Neuronal stem cell (in vitro differentiated cells): ENCODE results near the gene BMP6.

Source experiments
- DNase-seq: peaks from one replicate; pipeline ENCODE4 v3.0.0-alpha.2; 2013; ENCODE audit warnings: low spot score
- H2AFZ ChIP-seq: one replicate; pipeline ENCODE4 v1.6.1; 2013; ENCODE audit warnings: mild to moderate bottlenecking, low read length, inconsistent platforms
- H2AK5ac ChIP-seq: 2 replicates; pipeline ENCODE4 v1.6.1; 2013; ENCODE audit warnings: low read depth, mild to moderate bottlenecking, inconsistent platforms, low read length, moderate library complexity, mixed read lengths
- H2BK120ac ChIP-seq: 2 replicates; pipeline ENCODE4 v1.6.1; 2013; ENCODE audit warnings: low read depth, mild to moderate bottlenecking, inconsistent platforms, low read length, moderate library complexity, mixed read lengths
- H2BK12ac ChIP-seq: one replicate; pipeline ENCODE4 v1.6.1; 2013; ENCODE audit warnings: low read length, inconsistent platforms
- H2BK15ac ChIP-seq: 2 replicates; pipeline ENCODE4 v1.6.1; 2013; ENCODE audit warnings: mild to moderate bottlenecking, low read length, inconsistent platforms, mixed read lengths
- H2BK5ac ChIP-seq: one replicate; pipeline ENCODE4 v1.6.1; 2013; ENCODE audit warnings: inconsistent platforms, mild to moderate bottlenecking, low read length, moderate library complexity
- H3K14ac ChIP-seq: one replicate; pipeline ENCODE4 v1.6.1; 2013; ENCODE audit warnings: low read length, inconsistent platforms
- H3K18ac ChIP-seq: 2 replicates; pipeline ENCODE4 v1.6.1; 2013; ENCODE audit warnings: low read length, inconsistent platforms
- H3K23ac ChIP-seq: 2 replicates; pipeline ENCODE4 v1.6.1; 2013; ENCODE audit warnings: low read depth, mild to moderate bottlenecking, mixed read lengths, low read length, inconsistent platforms; ENCODE audit not compliant: poor library complexity
- H3K27ac ChIP-seq: replicated peaks from 3 replicates; pipeline ENCODE4 v1.5.1; 2013; ENCODE audit warnings: low read length, inconsistent platforms
- H3K27me3 ChIP-seq, 3 experiments: 2 replicates each; pipeline ENCODE4 v1.6.1; 2013; ENCODE audit warnings: low read length in 3 of 3, mild to moderate bottlenecking in 2 of 3, inconsistent platforms in 1 of 3, low read depth in 1 of 3, mixed read lengths in 1 of 3, moderate library complexity in 1 of 3; ENCODE audit not compliant: control insufficient read depth in 3 of 3, insufficient read depth in 3 of 3
- H3K36me3 ChIP-seq, 2 donors: replicated peaks in 1 of 2; 2 replicates each; pipeline ENCODE4 v1.6.1; 2013; ENCODE audit warnings: low read length in 2 of 2; ENCODE audit not compliant: control insufficient read depth in 2 of 2, insufficient read depth in 2 of 2
- H3K4ac ChIP-seq: 2 replicates; pipeline ENCODE4 v1.6.1; 2013; ENCODE audit warnings: inconsistent platforms, mild to moderate bottlenecking, low read length, moderate library complexity
- H3K4me1 ChIP-seq, 2 donors: 1 replicate in 1 of 2; 2 replicates in 1 of 2; pipeline ENCODE4 v1.6.1; 2013; ENCODE audit warnings: low read length in 2 of 2, low read depth in 1 of 2; ENCODE audit not compliant: control insufficient read depth in 2 of 2, insufficient read depth in 1 of 2
- H3K4me2 ChIP-seq: one replicate; pipeline ENCODE4 v1.6.1; 2013; ENCODE audit warnings: mild to moderate bottlenecking, low read length, inconsistent platforms; ENCODE audit not compliant: insufficient read depth, poor library complexity, severe bottlenecking
- H3K4me3 ChIP-seq, 2 donors: 2 replicates each; pipeline ENCODE4 v1.5.1; 2013; ENCODE audit warnings: low read length in 2 of 2, mild to moderate bottlenecking in 2 of 2, inconsistent platforms in 1 of 2, moderate library complexity in 1 of 2
- H3K79me1 ChIP-seq: one replicate; pipeline ENCODE4 v1.6.1; 2013; ENCODE audit warnings: low read depth, mild to moderate bottlenecking, inconsistent platforms, low read length, moderate library complexity
- H3K9ac ChIP-seq: one replicate; pipeline ENCODE4 v1.6.1; 2013; ENCODE audit warnings: mild to moderate bottlenecking, low read depth, low read length, inconsistent platforms; ENCODE audit not compliant: poor library complexity
- H3K9me3 ChIP-seq, 2 donors: replicated peaks in 1 of 2; 2 replicates each; pipeline versions ENCODE3 to v1.6.1; 2013; ENCODE audit warnings: low read length in 2 of 2, mild to moderate bottlenecking in 2 of 2, inconsistent platforms in 1 of 2, low read depth in 1 of 2, mixed read lengths in 1 of 2, moderate library complexity in 1 of 2; ENCODE audit not compliant: control insufficient read depth in 2 of 2, insufficient read depth in 1 of 2
- H4K8ac ChIP-seq: one replicate; pipeline ENCODE4 v1.6.1; 2013; ENCODE audit warnings: low read depth, mild to moderate bottlenecking, inconsistent platforms, low read length, moderate library complexity
- H4K91ac ChIP-seq: one replicate; pipeline ENCODE4 v1.6.1; 2013; ENCODE audit warnings: low read length, low read depth, mild to moderate bottlenecking, inconsistent platforms; ENCODE audit not compliant: poor library complexity
- WGBS, 2 donors: extraction: QIAGEN DNeasy Blood & Tissue Kit; methylation state at CpG; one replicate each; pipeline ENCODE4 v1.1.7; 2013; ENCODE audit warnings: missing lambda C conversion rate in 2 of 2, mixed read lengths in 1 of 2; ENCODE audit not compliant: insufficient read length in 2 of 2, insufficient replicate concordance in 1 of 2; ENCODE audit errors: extremely low coverage in 2 of 2; 5-methylcytosine and 5-hydroxymethylcytosine counted together

BMP6 gene

DNA sequence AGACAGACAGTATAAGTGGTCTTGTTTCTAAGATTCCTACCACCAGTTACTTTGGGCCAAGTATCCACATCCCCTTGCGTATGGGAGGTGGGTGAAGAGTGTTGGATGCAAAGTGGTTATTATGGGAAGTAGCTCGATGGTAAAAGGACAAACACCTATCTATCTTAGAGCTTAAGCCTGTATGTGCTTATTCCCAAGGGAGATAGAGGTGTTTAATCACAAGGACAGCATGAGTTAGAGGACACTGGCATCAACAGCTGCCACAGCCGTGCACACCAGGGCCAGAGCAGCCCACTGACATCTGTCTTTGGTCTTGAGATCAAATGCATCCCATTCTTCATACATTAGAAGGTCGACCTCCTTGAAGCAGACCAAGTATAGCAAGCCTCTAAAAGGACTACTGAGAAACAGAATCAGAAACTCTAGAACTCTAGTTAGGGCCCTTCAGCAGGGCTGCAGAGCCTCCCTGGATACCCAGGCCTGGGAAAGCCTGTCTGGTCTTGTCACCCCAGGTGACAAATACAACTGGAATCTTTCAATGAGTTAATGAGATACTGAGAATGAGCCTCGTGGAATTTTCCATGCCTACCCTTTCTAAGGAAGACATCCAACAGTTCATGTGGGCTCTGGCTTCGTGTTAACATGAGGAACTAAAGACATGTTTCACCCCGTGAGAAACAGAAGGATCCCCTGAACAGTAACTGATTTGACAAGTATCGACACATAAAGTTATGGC lies 156.0 kb downstream of the BMP6 start:
- Histone ChIP-seq H3K4me2 (no peak overlapping the region), H4K91ac (no peak overlapping the region), H3K79me1 (no peaks in the 10 kb centered on the region), H2AFZ (no peak overlapping the region), H3K14ac (no peak overlapping the region), H3K27me3 (no peaks in the 10 kb centered on the region), H2BK15ac (no peak overlapping the region), H2AK5ac (no peak overlapping the region), H3K27ac (no peak overlapping the region), H3K9ac (no peak overlapping the region), H3K9me3 (no peaks in the 10 kb centered on the region), H3K23ac (no peak overlapping the region), H3K36me3 (peaks cover 42 to 68% of the 10 kb centered on the region in 2 donors), H4K8ac (no peak overlapping the region), H3K4ac (no peak overlapping the region), H2BK5ac (no peak overlapping the region), H2BK12ac (no peak overlapping the region), H3K18ac (no peak overlapping the region), H3K4me1 (no peaks in the 10 kb centered on the region), H3K4me3 (no peak overlapping the region), H2BK120ac (no peak overlapping the region)
- WGBS, 2 donors = no CpG with 5 or more reads among the region's 8 CpGs
- DNase-seq = no peak

DNA sequence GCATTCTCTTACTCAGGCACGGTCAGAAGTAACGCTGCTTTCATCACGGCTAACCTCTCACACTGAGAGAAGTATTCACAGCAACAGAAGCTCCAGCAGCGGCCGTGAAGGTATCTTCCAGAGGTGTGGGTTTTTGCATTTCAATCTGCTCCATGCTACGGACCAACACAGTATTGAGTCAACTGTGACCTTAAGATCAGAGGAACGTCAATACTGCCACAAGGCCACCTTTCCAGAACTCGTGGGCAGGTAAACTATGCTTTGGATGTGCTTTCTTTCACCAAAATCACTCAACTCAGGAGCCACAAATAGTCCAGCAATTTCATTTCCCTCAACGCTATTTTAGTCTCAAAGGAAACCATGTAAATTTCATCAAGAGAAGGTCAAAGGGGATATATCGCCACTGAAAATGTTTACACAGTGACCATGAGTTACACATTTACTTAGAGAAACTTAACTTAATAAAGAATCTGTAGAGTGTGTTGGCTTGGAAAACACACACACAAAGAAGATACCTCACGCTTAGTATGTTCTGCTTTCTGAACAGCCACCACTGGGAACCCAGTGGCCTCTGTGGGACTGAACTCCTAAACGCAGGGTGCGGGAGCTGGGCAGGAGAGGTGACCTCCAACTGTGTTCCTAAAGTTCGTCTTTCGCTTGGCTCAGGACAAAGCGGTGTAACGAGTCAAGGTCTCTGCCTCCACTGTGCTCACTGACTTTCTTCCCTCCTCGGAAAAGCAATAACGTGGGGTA lies 156.8 kb downstream of the BMP6 start:
- Histone ChIP-seq H3K27ac (no peak overlapping the region), H3K36me3 (peaks cover 47 to 75% of the 10 kb centered on the region in 2 donors), H3K4me1 (no peaks in the 10 kb centered on the region), H2BK12ac (no peak overlapping the region), H2BK5ac (no peak overlapping the region), H4K8ac (no peak overlapping the region), H3K79me1 (no peaks in the 10 kb centered on the region), H3K4me3 (no peak overlapping the region), H3K9ac (no peak overlapping the region), H3K14ac (no peak overlapping the region), H2BK120ac (no peak overlapping the region), H3K18ac (no peak overlapping the region), H3K4ac (no peak overlapping the region), H3K9me3 (no peaks in the 10 kb centered on the region), H2AFZ (no peak overlapping the region), H4K91ac (no peak overlapping the region), H2BK15ac (no peak overlapping the region), H3K23ac (no peak overlapping the region), H2AK5ac (no peak overlapping the region), H3K4me2 (no peak overlapping the region), H3K27me3 (no peaks in the 10 kb centered on the region)
- DNase-seq = no peak
- WGBS, 2 donors = no CpG with 5 or more reads among the region's 19 CpGs

DNA sequence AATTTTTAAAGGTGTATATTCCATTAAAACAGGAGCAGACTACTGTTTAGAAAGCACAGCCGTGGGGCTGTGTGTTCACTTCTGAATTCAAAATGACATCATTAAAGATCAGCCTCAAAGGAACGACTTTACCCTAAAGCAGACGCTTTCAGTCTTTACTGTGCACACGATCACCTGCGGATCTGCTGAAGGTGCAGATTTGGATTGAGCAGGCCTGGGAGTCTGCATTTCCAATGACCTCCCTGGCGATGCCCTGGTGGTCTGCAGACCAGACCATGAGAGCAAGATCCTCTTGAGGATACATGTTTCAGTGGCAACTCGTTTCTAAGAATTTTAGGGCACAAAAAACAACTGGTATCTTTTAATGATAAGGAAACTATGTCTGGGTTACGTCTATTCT lies 157.5 kb downstream of the BMP6 start:
- Histone ChIP-seq H3K9ac (no peak overlapping the region), H3K14ac (no peak overlapping the region), H3K4me2 (no peak overlapping the region), H4K8ac (no peak overlapping the region), H3K18ac (no peak overlapping the region), H3K9me3 (no peaks in the 10 kb centered on the region), H3K23ac (no peak overlapping the region), H2AK5ac (no peak overlapping the region), H3K4ac (no peak overlapping the region), H2BK120ac (no peak overlapping the region), H3K27me3 (no peaks in the 10 kb centered on the region), H3K79me1 (no peaks in the 10 kb centered on the region), H2BK5ac (no peak overlapping the region), H3K4me1 (no peaks in the 10 kb centered on the region), H4K91ac (no peak overlapping the region), H3K27ac (no peak overlapping the region), H2AFZ (no peak overlapping the region), H2BK15ac (no peak overlapping the region), H3K36me3 (peaks cover 51 to 82% of the 10 kb centered on the region in 2 donors), H2BK12ac (no peak overlapping the region), H3K4me3 (no peak overlapping the region)
- DNase-seq = no peak
- no CpG with 5 or more reads among the region's 8 CpGs for WGBS, 2 donors

DNA sequence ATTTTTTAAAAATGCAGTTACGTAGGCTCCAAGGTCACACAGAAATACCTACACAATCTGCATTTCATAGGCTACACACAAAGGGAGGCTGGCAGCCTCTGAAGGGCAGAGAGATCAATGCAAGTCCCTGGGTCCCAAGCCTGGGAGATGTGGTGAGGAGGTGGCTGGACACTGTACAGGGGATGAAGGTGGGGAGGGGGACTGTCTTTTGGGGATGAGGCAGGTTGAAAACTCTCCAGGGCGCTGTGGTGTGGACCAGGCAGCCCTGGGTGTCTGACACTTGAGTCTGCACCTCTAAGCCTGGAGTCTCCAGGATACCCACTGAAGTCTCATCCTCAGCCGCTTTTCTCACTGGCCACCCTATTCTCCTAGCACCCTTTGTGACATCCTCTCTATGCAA lies 160.2 kb downstream of the BMP6 start:
- H3K79me1 ChIP-seq = no peaks in the 10 kb centered on the region
- no peaks in the 10 kb centered on the region for H3K4me1 ChIP-seq
- no peaks in the 10 kb centered on the region for H3K27me3 ChIP-seq
- WGBS, 2 donors = no CpG with 5 or more reads among the region's 3 CpGs
- no peak overlapping the region for H4K8ac ChIP-seq
- no peak overlapping the region for H3K23ac ChIP-seq
- no peak overlapping the region for H2AFZ ChIP-seq
- no peaks in the 10 kb centered on the region for H3K9me3 ChIP-seq
- H4K91ac ChIP-seq = no peak overlapping the region
- no peak overlapping the region for H3K4me2 ChIP-seq
- H2BK12ac ChIP-seq = no peak overlapping the region
- no peak overlapping the region for H2BK120ac ChIP-seq
- no peak overlapping the region for H2AK5ac ChIP-seq
- H3K4me3 ChIP-seq = no peak overlapping the region
- H3K4ac ChIP-seq = no peak overlapping the region
- H3K14ac ChIP-seq = no peak overlapping the region
- H3K27ac ChIP-seq = no peak overlapping the region
- no peak for DNase-seq
- peaks cover 65 to 99% of the 10 kb centered on the region in 2 donors for H3K36me3 ChIP-seq
- no peak overlapping the region for H3K18ac ChIP-seq
- no peak overlapping the region for H2BK15ac ChIP-seq
- H3K9ac ChIP-seq = no peak overlapping the region
- no peak overlapping the region for H2BK5ac ChIP-seq
